Panc1 (cell line): ENCODE results near the gene CUEDC2. TPM values are rescaled to one million over a fixed set of nuclear protein-coding genes. Genes with fewer than 3 reads are reported as not detected.

ENCODE experiments used
- ATAC-seq: fragments of 200-7000 bp; cut with Tn5 transposase; 2 replicates; pipeline ENCODE4 v1.9.1; 2020; ENCODE audit warnings: mild to moderate bottlenecking, moderate library complexity
- BruUV-seq: library from RNA; stranded (reverse); fragments of 400-500 nt; replicated peaks from 2 replicates; lab custom pipeline; 2021; lab: Mats Ljungman, UMichigan
- CTCF ChIA-PET: fragments of 300-600 bp; sonication (Branson Sonifier 250); formaldehyde crosslinking; loops from one replicate; lab custom pipeline; 2022; ENCODE audit warnings: antibody characterized with exemption; lab: Charles Lee
- POLR2A ChIA-PET: fragments of 300-600 bp; sonication (Branson Sonifier 250); formaldehyde crosslinking; loops from one replicate; lab custom pipeline; 2022; ENCODE audit warnings: antibody characterized with exemption; lab: Charles Lee
- DNase-seq: peaks from one replicate; pipeline ENCODE4 v3.0.0-alpha.2; 2010; ENCODE audit warnings: low read depth, low spot score
- H3K27ac ChIP-seq: 2 replicates; pipeline ENCODE4 v1.5.1; 2011; ENCODE audit warnings: mild to moderate bottlenecking, low read length, inconsistent platforms
- H3K27me3 ChIP-seq: fragments of 200-500 bp; sonication (Bioruptor generic); 2 replicates; pipeline ENCODE4 v1.6.0; 2014; ENCODE audit warnings: low read length, inconsistent platforms; ENCODE audit not compliant: control insufficient read depth, insufficient read depth
- H3K36me3 ChIP-seq: fragments of 200-500 bp; sonication (Bioruptor generic); 2 replicates; pipeline ENCODE4 v1.5.1; 2014; ENCODE audit warnings: inconsistent platforms, mild to moderate bottlenecking, low read length, moderate library complexity; ENCODE audit not compliant: control insufficient read depth, insufficient read depth
- H3K4me1 ChIP-seq: 2 replicates; pipeline ENCODE4 v1.5.1; 2011; ENCODE audit warnings: inconsistent platforms, mild to moderate bottlenecking, low read length, moderate library complexity; ENCODE audit not compliant: control insufficient read depth, insufficient read depth
- H3K4me3 ChIP-seq, 2 experiments: 2 replicates each; pipeline ENCODE4 v1.5.1; 2011 to 2012; ENCODE audit warnings: low read depth in 2 of 2, low read length in 2 of 2, mild to moderate bottlenecking in 2 of 2, inconsistent platforms in 1 of 2, moderate library complexity in 1 of 2
- H3K9me3 ChIP-seq: fragments of 200-500 bp; sonication (Bioruptor generic); 2 replicates; pipeline ENCODE4 v1.5.1; 2014; ENCODE audit warnings: low read depth, mild to moderate bottlenecking, inconsistent platforms, low read length, moderate library complexity; ENCODE audit not compliant: control insufficient read depth, insufficient read depth
- CTCF ChIP-seq: fragments of 450-650 bp; IDR thresholded peaks from 2 replicates; pipeline ENCODE4 v1.5.1; 2017; ENCODE audit warnings: mild to moderate bottlenecking
- POLR2AphosphoS5 ChIP-seq: IDR thresholded peaks from 2 replicates; pipeline ENCODE4 v1.6.1; 2012; ENCODE audit warnings: mild to moderate bottlenecking, low read depth, low read length, moderate library complexity
- REST ChIP-seq, 2 experiments: IDR thresholded peaks; 2 replicates each; pipeline ENCODE4 v1.6.1; 2011 to 2012; ENCODE audit warnings: low read depth in 2 of 2, control low read depth in 1 of 2, low read length in 1 of 2, mild to moderate bottlenecking in 1 of 2, moderate library complexity in 1 of 2; ENCODE audit not compliant: insufficient read depth in 1 of 2
- SIN3A ChIP-seq: IDR thresholded peaks from 2 replicates; pipeline ENCODE4 v1.6.1; 2012; ENCODE audit warnings: low read depth, mild to moderate bottlenecking, low read length, moderate library complexity, borderline replicate concordance; ENCODE audit not compliant: insufficient read depth
- TCF7L2 ChIP-seq: IDR thresholded peaks from 2 replicates; pipeline ENCODE4 v1.6.1; 2011; ENCODE audit warnings: mild to moderate bottlenecking, low read depth, low read length, inconsistent platforms
- in situ Hi-C: cut with HindIII; loops from 2 replicates; pipeline ENCODE4 v1.10.0; 2016; ENCODE audit warnings: low sequenced_read_pairs, low pct_unique_long_range_greater_than_20kb
- intact Hi-C: fragments of 100-400 bp; cut with micrococcal nuclease; formaldehyde crosslinking; loops from one replicate; pipeline ENCODE4 v1.10.0; 2022; ENCODE audit not compliant: unreplicated experiment
- total RNA-seq: library from RNA; stranded (reverse); gene quantifications from one replicate; pipeline ENCODE4 v1.2.1, GENCODE V29; 2021; ENCODE audit not compliant: unreplicated experiment

Gene CUEDC2
- total RNA-seq, 1 experiment from 2014 or later: 79.3 TPM

GRCh38 chr10:102392306-102392705 is 40.1 kb downstream of the CUEDC2 start:
- POLR2A ChIA-PET: no interaction called here
- Histone ChIP-seq H3K27me3 (no peaks in the 10 kb centered on the region; the same call in 1 of the 2 replicates), H3K4me1 (peaks cover 11% of the 10 kb centered on the region), H3K36me3 (peaks cover 2% of the 10 kb centered on the region; the same call in 1 of the 2 replicates), H3K27ac (no peak overlapping the region), H3K9me3 (no peaks in the 10 kb centered on the region), H3K4me3 (no peak overlapping the region)
- in situ Hi-C loops (no loop called here), intact Hi-C loops (loop anchor here (5.0 kb wide), 1 partner anchor 160 kb away; no protein-coding TSS in a partner anchor)
- ATAC-seq: no peak
- no TSS peak for BruUV-seq
- DNase-seq: no peak
- TF ChIP-seq POLR2AphosphoS5 (no peak), TCF7L2 (no peak), SIN3A (no peak), REST (IDR thresholded peaks at IDR 0.05; ENCODE audit: insufficient read depth in 1 of 2, low read depth in 2 of 2, low read length in 1 of 2) (no peak), CTCF (no peak)
- CTCF ChIA-PET: no interaction called here

GRCh38 chr10:102389894-102390293 is 42.5 kb downstream of the CUEDC2 start:
- Histone ChIP-seq H3K4me3 (no peak overlapping the region), H3K4me1 (0 out of 2 replicates have a peak, but pooled peaks cover 5% of the 10 kb centered on the region), H3K27ac (no peak overlapping the region), H3K36me3 (no peaks in the 10 kb centered on the region; the same call in 1 of the 2 replicates), H3K27me3 (no peaks in the 10 kb centered on the region; the same call in 1 of the 2 replicates), H3K9me3 (no peaks in the 10 kb centered on the region)
- in situ Hi-C loops: no loop called here
- ATAC-seq (no peak), DNase-seq (no peak)
- no peak for TF ChIP-seq POLR2AphosphoS5
- no peak for TF ChIP-seq SIN3A
- no peak for TF ChIP-seq TCF7L2
- no peak for TF ChIP-seq CTCF
- no peak for TF ChIP-seq REST (IDR thresholded peaks at IDR 0.05; ENCODE audit: insufficient read depth in 1 of 2, low read depth in 2 of 2, low read length in 1 of 2)
- CTCF ChIA-PET: interaction anchor here (0.6 to 1.1 kb wide), 4 partner anchors 13 to 160 kb away, joined by 3 to 6 read pairs (median 4); no protein-coding TSS in a partner anchor
- POLR2A ChIA-PET: interaction anchor here (0.7 kb wide), 1 partner anchor 37 kb away, joined by 19 read pairs; no protein-coding TSS in a partner anchor
- intact Hi-C loops: loop anchor here (5.0 kb wide), 1 partner anchor 158 kb away; no protein-coding TSS in a partner anchor
- no TSS peak for BruUV-seq
